GM12878 (cell line): Measurements from ENCODE around the gene IFNAR2.

Experiments
- CHD4 ChIP-seq: fragments of 200-600 bp; sonication (generic); IDR thresholded peaks from 2 replicates; pipeline ENCODE4 v1.6.1; 2016; ENCODE audit warnings: mild to moderate bottlenecking
- CTCF ChIP-seq, 3 experiments: IDR thresholded peaks in 2 of 3; conservative IDR thresholded peaks in 1 of 3; 2 replicates each; pipeline ENCODE4 v1.5.1; 2011; ENCODE audit warnings: low read depth in 3 of 3, low read length in 3 of 3, mild to moderate bottlenecking in 3 of 3, control low read depth in 2 of 3, moderate library complexity in 2 of 3, inconsistent platforms in 1 of 3, mixed read lengths in 1 of 3; ENCODE audit not compliant: control insufficient read depth in 2 of 3, insufficient read depth in 1 of 3; ENCODE audit errors: extremely low read depth in 1 of 3
- ESRRA ChIP-seq: IDR thresholded peaks from 2 replicates; pipeline ENCODE4 v1.6.1; 2012; ENCODE audit warnings: mild to moderate bottlenecking, low read length, improper control_type of control experiment
- MYB ChIP-seq: fragments of 150-350 bp; IDR thresholded peaks from 2 replicates; pipeline ENCODE4 v1.6.1; 2014; ENCODE audit warnings: mild to moderate bottlenecking, low read depth, low read length, borderline replicate concordance
- POLR2AphosphoS5 ChIP-seq: IDR thresholded peaks from 2 replicates; pipeline ENCODE4 v1.6.1; 2011; ENCODE audit warnings: mild to moderate bottlenecking, low read length, inconsistent platforms
- RAD21 ChIP-seq: IDR thresholded peaks from 2 replicates; pipeline ENCODE4 v1.6.1; 2011; ENCODE audit warnings: mild to moderate bottlenecking, low read depth, low read length, moderate library complexity; ENCODE audit not compliant: insufficient read depth
- RCOR1 ChIP-seq: conservative IDR thresholded peaks from 2 replicates; pipeline ENCODE4 v1.6.1; 2012; ENCODE audit warnings: low read depth, low read length, improper control_type of control experiment
- RFX5 ChIP-seq: IDR thresholded peaks from 2 replicates; pipeline ENCODE4 v1.6.1; 2011; ENCODE audit warnings: low read depth, low read length, improper control_type of control experiment
- RUNX3 ChIP-seq: IDR thresholded peaks from 2 replicates; pipeline ENCODE4 v1.6.1; 2012; ENCODE audit warnings: low read length, inconsistent platforms
- SMC3 ChIP-seq: IDR thresholded peaks from 2 replicates; pipeline ENCODE4 v1.6.1; 2011; ENCODE audit warnings: low read length, improper control_type of control experiment, borderline replicate concordance
- ZBTB33 ChIP-seq: fragments of 450-650 bp; IDR thresholded peaks from 2 replicates; pipeline ENCODE4 v1.6.1; 2017; ENCODE audit warnings: mild to moderate bottlenecking
- TF ChIP-seq, protein P1 (sequence below): IDR thresholded peaks from 2 replicates; pipeline ENCODE4 v1.6.1; 2012; ENCODE audit warnings: low read length, inconsistent platforms
- TF ChIP-seq, protein P2 (sequence below): fragments of 450-650 bp; formaldehyde crosslinking; IDR thresholded peaks from 2 replicates; pipeline ENCODE4 v1.4.0; 2020; ENCODE audit warnings: mild to moderate bottlenecking, moderate library complexity

- peak; percentile 42; the same call in 1 of the 2 replicates for TF ChIP-seq SMC3
- TF ChIP-seq RFX5, result no peak
- TF ChIP-seq ESRRA, result no peak
- no peak for TF ChIP-seq CHD4
- peak in 1 of 3 experiments; percentile 28; a peak in 3 of 6 replicates for TF ChIP-seq CTCF (IDR thresholded peaks at IDR 0.05 in 2 of 3, conservative IDR thresholded peaks at IDR 0.05 in 1 of 3; ENCODE audit: control insufficient read depth in 2 of 3, extremely low read depth in 1 of 3, insufficient read depth in 1 of 3, low read depth in 3 of 3, low read length in 3 of 3)
- TF ChIP-seq, protein P1, sequence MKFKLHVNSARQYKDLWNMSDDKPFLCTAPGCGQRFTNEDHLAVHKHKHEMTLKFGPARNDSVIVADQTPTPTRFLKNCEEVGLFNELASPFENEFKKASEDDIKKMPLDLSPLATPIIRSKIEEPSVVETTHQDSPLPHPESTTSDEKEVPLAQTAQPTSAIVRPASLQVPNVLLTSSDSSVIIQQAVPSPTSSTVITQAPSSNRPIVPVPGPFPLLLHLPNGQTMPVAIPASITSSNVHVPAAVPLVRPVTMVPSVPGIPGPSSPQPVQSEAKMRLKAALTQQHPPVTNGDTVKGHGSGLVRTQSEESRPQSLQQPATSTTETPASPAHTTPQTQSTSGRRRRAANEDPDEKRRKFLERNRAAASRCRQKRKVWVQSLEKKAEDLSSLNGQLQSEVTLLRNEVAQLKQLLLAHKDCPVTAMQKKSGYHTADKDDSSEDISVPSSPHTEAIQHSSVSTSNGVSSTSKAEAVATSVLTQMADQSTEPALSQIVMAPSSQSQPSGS, result 0 out of 2 replicates have a peak, but pooled peaks have one; percentile 33
- TF ChIP-seq RAD21, result peak; percentile 27; the same call in 1 of the 2 replicates
- TF ChIP-seq RUNX3, result peak; percentile 72
- TF ChIP-seq, protein P2, sequence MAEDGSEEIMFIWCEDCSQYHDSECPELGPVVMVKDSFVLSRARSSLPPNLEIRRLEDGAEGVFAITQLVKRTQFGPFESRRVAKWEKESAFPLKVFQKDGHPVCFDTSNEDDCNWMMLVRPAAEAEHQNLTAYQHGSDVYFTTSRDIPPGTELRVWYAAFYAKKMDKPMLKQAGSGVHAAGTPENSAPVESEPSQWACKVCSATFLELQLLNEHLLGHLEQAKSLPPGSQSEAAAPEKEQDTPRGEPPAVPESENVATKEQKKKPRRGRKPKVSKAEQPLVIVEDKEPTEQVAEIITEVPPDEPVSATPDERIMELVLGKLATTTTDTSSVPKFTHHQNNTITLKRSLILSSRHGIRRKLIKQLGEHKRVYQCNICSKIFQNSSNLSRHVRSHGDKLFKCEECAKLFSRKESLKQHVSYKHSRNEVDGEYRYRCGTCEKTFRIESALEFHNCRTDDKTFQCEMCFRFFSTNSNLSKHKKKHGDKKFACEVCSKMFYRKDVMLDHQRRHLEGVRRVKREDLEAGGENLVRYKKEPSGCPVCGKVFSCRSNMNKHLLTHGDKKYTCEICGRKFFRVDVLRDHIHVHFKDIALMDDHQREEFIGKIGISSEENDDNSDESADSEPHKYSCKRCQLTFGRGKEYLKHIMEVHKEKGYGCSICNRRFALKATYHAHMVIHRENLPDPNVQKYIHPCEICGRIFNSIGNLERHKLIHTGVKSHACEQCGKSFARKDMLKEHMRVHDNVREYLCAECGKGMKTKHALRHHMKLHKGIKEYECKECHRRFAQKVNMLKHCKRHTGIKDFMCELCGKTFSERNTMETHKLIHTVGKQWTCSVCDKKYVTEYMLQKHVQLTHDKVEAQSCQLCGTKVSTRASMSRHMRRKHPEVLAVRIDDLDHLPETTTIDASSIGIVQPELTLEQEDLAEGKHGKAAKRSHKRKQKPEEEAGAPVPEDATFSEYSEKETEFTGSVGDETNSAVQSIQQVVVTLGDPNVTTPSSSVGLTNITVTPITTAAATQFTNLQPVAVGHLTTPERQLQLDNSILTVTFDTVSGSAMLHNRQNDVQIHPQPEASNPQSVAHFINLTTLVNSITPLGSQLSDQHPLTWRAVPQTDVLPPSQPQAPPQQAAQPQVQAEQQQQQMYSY, result no peak
- no peak for TF ChIP-seq MYB
- TF ChIP-seq ZBTB33, result no peak
- TF ChIP-seq RCOR1, result 0 out of 2 replicates have a peak, but pooled peaks have one; percentile 4
- no peak for TF ChIP-seq POLR2AphosphoS5
Measured at GRCh38 chr21:33265664-33266049, 35.9 kb downstream of the IFNAR2 start.
